ENCODE results near the gene RBBP8NL.
A peak's percentile ranks its signal among the peaks of the same experiment; 100 is the strongest.

Gene RBBP8NL

DNA sequence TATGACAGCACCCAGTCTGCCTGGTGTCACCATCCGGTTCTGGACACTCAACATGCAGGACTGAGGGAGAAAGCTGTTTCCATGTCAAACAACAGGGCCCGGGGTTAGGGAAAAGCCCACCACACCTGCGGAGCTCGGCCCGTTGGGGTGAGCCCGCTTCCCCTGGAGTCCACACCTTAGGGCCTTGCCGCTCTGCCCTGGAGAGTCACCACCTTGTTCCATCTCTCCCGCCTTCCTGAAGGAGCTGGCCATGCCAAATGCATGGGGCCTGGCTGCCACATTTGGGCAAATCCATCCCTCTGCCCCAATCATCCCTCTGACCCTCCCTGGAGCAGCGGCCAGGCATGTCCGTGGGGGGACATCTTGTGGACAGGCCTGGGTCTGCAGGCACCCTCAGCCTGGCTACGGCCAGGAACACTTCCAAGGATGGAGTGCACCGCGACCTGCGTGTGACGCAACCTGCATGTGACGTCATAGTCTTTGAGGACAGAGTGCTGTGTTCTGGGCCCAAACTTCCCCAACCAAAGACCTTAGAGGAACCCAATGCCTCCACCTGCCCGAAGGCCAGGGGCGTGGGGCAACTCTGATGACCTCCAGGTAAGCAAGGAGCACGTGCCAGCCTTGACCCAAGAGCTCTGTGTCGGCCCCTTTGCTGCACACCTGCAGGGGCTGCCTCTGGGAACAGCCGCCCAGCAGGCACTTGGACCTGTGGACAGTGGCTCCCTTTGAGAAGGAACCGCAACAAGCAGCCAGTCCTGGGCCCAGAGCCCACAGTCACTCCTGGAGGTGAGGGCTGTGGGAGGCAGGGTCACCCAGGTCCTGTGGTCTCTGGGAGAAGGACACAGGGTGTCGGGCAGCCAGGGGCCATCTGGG lies 22.0 kb downstream of the RBBP8NL start:
- Histone ChIP-seq H3K4me1 (ENCODE audit: control insufficient read depth, insufficient read depth, low read length) (peaks cover 40% of the 10 kb centered on the region), H3K36me3 (ENCODE audit: control insufficient read depth, insufficient read depth, low read length) (no peaks in the 10 kb centered on the region), H3K27me3 (ENCODE audit: control insufficient read depth, insufficient read depth, low read length) (no peaks in the 10 kb centered on the region), H3K9me3 (ENCODE audit: control insufficient read depth, low read length) (no peaks in the 10 kb centered on the region), H3K4me3 (ENCODE audit: low read length) (no peak overlapping the region), H3K9ac (ENCODE audit: low read length) (peak overlapping the region; percentile 77)

GRCh38 chr20:62404761-62405107 lies 22.6 kb downstream of the RBBP8NL start:
- Histone ChIP-seq H3K9me3 (ENCODE audit: control insufficient read depth, low read length) (no peaks in the 10 kb centered on the region), H3K36me3 (ENCODE audit: control insufficient read depth, insufficient read depth, low read length) (no peaks in the 10 kb centered on the region), H3K9ac (ENCODE audit: low read length) (no peak overlapping the region), H3K27me3 (ENCODE audit: control insufficient read depth, insufficient read depth, low read length) (no peaks in the 10 kb centered on the region), H3K4me1 (ENCODE audit: control insufficient read depth, insufficient read depth, low read length) (peaks cover 33% of the 10 kb centered on the region), H3K4me3 (ENCODE audit: low read length) (no peak overlapping the region)

DNA sequence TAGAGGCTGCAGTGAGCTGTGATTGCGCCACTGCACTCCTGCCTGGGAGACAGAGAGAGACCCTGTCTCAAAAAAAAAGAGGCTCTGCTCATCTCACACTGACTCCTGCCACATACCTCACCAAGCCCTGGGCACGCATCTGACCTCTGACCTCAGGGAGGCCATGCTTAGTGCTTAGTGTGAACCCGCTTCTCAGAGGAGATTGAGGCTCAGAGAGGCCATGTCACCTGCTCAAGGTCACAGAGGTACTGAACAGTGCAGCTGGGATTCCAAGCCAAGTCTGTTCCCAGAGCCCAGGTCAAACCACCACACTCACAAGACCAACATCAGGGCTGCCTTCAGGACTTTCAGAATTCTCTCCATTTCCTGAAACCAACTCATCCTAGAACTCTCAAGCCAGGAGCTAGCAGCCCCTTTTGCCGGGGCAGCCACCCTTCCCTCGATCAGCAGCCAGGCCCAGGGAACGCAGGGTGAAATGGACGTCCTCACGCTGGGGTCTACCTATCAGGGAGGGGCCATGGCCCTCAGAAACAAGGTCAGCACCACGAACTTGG lies 23.1 kb downstream of the RBBP8NL start:
- H3K4me3 ChIP-seq (ENCODE audit: low read length) = no peak overlapping the region
- peaks cover 28% of the 10 kb centered on the region for H3K4me1 ChIP-seq (ENCODE audit: control insufficient read depth, insufficient read depth, low read length)
- no peak overlapping the region for H3K9ac ChIP-seq (ENCODE audit: low read length)
- H3K9me3 ChIP-seq (ENCODE audit: control insufficient read depth, low read length) = no peaks in the 10 kb centered on the region
- no peaks in the 10 kb centered on the region for H3K36me3 ChIP-seq (ENCODE audit: control insufficient read depth, insufficient read depth, low read length)
- H3K27me3 ChIP-seq (ENCODE audit: control insufficient read depth, insufficient read depth, low read length) = no peaks in the 10 kb centered on the region

DNA sequence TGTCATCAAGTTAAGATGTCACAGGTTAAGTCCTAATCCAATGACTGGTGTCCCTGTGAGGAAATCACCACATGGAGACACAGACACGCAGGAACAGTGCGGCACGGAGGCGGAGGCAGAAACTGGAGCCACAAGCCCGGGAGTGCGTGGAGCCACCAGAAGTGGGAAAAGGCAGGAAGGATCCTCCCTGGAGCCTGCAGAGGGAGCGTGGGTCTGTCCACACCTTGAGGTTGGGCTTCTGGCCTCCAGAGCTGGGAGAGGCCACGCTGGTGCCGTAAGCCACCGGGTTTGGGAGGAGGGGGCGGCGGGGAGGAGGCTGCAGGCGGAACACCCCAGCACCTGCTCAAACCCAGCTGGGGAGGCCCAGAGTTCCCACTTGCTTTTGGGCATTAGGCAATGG lies 24.0 kb downstream of the RBBP8NL start:
- no peak overlapping the region for H3K9ac ChIP-seq (ENCODE audit: low read length)
- H3K4me3 ChIP-seq (ENCODE audit: low read length) = no peak overlapping the region
- H3K27me3 ChIP-seq (ENCODE audit: control insufficient read depth, insufficient read depth, low read length) = no peaks in the 10 kb centered on the region
- no peaks in the 10 kb centered on the region for H3K36me3 ChIP-seq (ENCODE audit: control insufficient read depth, insufficient read depth, low read length)
- H3K4me1 ChIP-seq (ENCODE audit: control insufficient read depth, insufficient read depth, low read length) = peaks cover 24% of the 10 kb centered on the region
- no peaks in the 10 kb centered on the region for H3K9me3 ChIP-seq (ENCODE audit: control insufficient read depth, low read length)

- Histone ChIP-seq H3K4me1 (ENCODE audit: control insufficient read depth, insufficient read depth, low read length) (peaks cover 17% of the 10 kb centered on the region), H3K27me3 (ENCODE audit: control insufficient read depth, insufficient read depth, low read length) (no peaks in the 10 kb centered on the region), H3K4me3 (ENCODE audit: low read length) (no peak overlapping the region), H3K9me3 (ENCODE audit: control insufficient read depth, low read length) (no peaks in the 10 kb centered on the region), H3K36me3 (ENCODE audit: control insufficient read depth, insufficient read depth, low read length) (no peaks in the 10 kb centered on the region), H3K9ac (ENCODE audit: low read length) (no peak overlapping the region)
These were observed 24.7 kb downstream of the RBBP8NL start for GRCh38 chr20:62402456-62403150.

GRCh38 chr20:62401331-62401779 lies 26.0 kb downstream of the RBBP8NL start:
- H3K4me3 ChIP-seq (ENCODE audit: low read length) = no peak overlapping the region
- no peaks in the 10 kb centered on the region for H3K27me3 ChIP-seq (ENCODE audit: control insufficient read depth, insufficient read depth, low read length)
- no peaks in the 10 kb centered on the region for H3K36me3 ChIP-seq (ENCODE audit: control insufficient read depth, insufficient read depth, low read length)
- no peak overlapping the region for H3K9ac ChIP-seq (ENCODE audit: low read length)
- H3K9me3 ChIP-seq (ENCODE audit: control insufficient read depth, low read length) = no peaks in the 10 kb centered on the region
- H3K4me1 ChIP-seq (ENCODE audit: control insufficient read depth, insufficient read depth, low read length) = peaks cover 11% of the 10 kb centered on the region

GRCh38 chr20:62400541-62400940 lies 26.8 kb downstream of the RBBP8NL start:
- Histone ChIP-seq H3K36me3 (ENCODE audit: control insufficient read depth, insufficient read depth, low read length) (no peaks in the 10 kb centered on the region), H3K9ac (ENCODE audit: low read length) (no peak overlapping the region), H3K9me3 (ENCODE audit: control insufficient read depth, low read length) (no peaks in the 10 kb centered on the region), H3K27me3 (ENCODE audit: control insufficient read depth, insufficient read depth, low read length) (no peaks in the 10 kb centered on the region), H3K4me1 (ENCODE audit: control insufficient read depth, insufficient read depth, low read length) (peaks cover 3% of the 10 kb centered on the region), H3K4me3 (ENCODE audit: low read length) (no peak overlapping the region)

DNA sequence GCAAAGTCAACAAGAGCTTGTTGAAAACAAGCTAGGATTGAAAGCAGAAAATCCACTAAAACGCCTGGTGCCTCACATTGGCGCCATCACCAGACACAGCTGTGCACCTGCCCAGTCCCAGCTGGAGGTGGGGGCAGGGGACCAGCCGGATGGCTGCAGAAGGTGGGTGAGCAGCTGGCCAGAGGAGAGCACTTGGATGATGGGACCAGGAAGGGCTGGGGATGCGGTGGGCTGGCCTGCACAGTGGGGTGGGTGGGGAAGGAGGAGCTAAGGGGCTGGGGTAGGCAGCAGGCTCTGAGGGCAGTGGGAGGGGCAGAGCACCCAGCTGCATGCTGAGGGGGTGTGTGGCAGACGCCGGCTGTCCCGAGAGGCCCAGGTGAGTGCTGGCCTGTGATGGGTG lies 27.3 kb downstream of the RBBP8NL start:
- H3K9ac ChIP-seq (ENCODE audit: low read length) = no peak overlapping the region
- H3K27me3 ChIP-seq (ENCODE audit: control insufficient read depth, insufficient read depth, low read length) = no peaks in the 10 kb centered on the region
- H3K4me3 ChIP-seq (ENCODE audit: low read length) = no peak overlapping the region
- no peaks in the 10 kb centered on the region for H3K36me3 ChIP-seq (ENCODE audit: control insufficient read depth, insufficient read depth, low read length)
- no peaks in the 10 kb centered on the region for H3K9me3 ChIP-seq (ENCODE audit: control insufficient read depth, low read length)
- H3K4me1 ChIP-seq (ENCODE audit: control insufficient read depth, insufficient read depth, low read length) = no peaks in the 10 kb centered on the region

DNA sequence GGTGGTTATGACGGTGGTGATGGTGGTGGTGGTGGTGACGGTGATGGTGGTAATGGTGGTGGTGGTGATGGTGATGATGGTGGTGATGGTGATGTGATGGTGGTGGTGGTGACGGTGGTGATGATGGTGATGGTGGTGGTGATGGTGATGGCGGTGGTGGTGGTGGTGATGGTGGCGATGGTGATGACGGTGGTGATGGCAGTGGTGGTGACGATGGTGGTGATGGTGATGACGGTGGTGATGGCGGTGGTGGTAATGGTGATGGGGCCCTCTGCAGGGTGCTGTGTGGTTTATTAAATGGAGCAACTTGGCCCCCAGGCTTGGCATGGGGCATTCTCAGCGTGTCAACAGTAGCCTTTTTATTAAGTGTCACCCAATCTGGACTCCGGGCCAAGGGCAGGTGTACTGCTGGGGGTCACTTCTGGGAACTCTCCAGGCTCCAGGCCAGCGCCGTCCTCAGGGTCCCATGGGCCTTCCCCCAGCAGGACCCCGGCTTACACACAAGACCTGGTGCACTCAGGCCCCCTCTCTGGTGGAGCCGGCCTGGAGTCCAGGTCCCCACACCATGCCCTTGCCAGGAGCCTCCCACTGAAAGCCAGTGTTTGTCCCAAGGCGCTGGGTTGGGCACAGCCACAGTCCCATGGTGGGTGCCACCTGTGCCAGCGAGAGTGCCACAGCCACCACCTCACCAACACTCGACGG lies 29.1 kb downstream of the RBBP8NL start:
- Histone ChIP-seq H3K9ac (ENCODE audit: low read length) (no peak overlapping the region), H3K9me3 (ENCODE audit: control insufficient read depth, low read length) (no peaks in the 10 kb centered on the region), H3K4me1 (ENCODE audit: control insufficient read depth, insufficient read depth, low read length) (no peaks in the 10 kb centered on the region), H3K4me3 (ENCODE audit: low read length) (no peak overlapping the region), H3K36me3 (ENCODE audit: control insufficient read depth, insufficient read depth, low read length) (no peaks in the 10 kb centered on the region), H3K27me3 (ENCODE audit: control insufficient read depth, insufficient read depth, low read length) (no peaks in the 10 kb centered on the region)

GRCh38 chr20:62396367-62397239 lies 30.7 kb downstream of the RBBP8NL start:
- H3K4me3 ChIP-seq (ENCODE audit: low read length) = no peak overlapping the region
- H3K9me3 ChIP-seq (ENCODE audit: control insufficient read depth, low read length) = no peaks in the 10 kb centered on the region
- H3K36me3 ChIP-seq (ENCODE audit: control insufficient read depth, insufficient read depth, low read length) = no peaks in the 10 kb centered on the region
- H3K4me1 ChIP-seq (ENCODE audit: control insufficient read depth, insufficient read depth, low read length) = no peaks in the 10 kb centered on the region
- H3K9ac ChIP-seq (ENCODE audit: low read length) = no peak overlapping the region
- H3K27me3 ChIP-seq (ENCODE audit: control insufficient read depth, insufficient read depth, low read length) = no peaks in the 10 kb centered on the region
